Keratinocyte (primary cell): ENCODE results near the gene SH3PXD2A.

Source experiments
- EZH2 ChIP-seq: IDR thresholded peaks from one replicate; pipeline ENCODE4 v1.6.1; 2012; ENCODE audit warnings: inconsistent platforms, mild to moderate bottlenecking, low read length, moderate library complexity
- TF ChIP-seq, protein P1 (sequence below), 3 experiments: IDR thresholded peaks in 1 of 3; conservative IDR thresholded peaks in 1 of 3; optimal IDR thresholded peaks in 1 of 3; 2 replicates in 2 of 3; 3 replicates in 1 of 3; pipeline versions ENCODE3 to v1.5.1; 2011; ENCODE audit warnings: low read length in 3 of 3, mild to moderate bottlenecking in 3 of 3, moderate library complexity in 2 of 3, control low read depth in 1 of 3, inconsistent platforms in 1 of 3; ENCODE audit not compliant: insufficient read depth in 2 of 3; ENCODE audit errors: extremely low read depth in 1 of 3

- TF ChIP-seq, protein P1, sequence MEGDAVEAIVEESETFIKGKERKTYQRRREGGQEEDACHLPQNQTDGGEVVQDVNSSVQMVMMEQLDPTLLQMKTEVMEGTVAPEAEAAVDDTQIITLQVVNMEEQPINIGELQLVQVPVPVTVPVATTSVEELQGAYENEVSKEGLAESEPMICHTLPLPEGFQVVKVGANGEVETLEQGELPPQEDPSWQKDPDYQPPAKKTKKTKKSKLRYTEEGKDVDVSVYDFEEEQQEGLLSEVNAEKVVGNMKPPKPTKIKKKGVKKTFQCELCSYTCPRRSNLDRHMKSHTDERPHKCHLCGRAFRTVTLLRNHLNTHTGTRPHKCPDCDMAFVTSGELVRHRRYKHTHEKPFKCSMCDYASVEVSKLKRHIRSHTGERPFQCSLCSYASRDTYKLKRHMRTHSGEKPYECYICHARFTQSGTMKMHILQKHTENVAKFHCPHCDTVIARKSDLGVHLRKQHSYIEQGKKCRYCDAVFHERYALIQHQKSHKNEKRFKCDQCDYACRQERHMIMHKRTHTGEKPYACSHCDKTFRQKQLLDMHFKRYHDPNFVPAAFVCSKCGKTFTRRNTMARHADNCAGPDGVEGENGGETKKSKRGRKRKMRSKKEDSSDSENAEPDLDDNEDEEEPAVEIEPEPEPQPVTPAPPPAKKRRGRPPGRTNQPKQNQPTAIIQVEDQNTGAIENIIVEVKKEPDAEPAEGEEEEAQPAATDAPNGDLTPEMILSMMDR (optimal IDR thresholded peaks at IDR 0.05 in 1 of 3, IDR thresholded peaks at IDR 0.05 in 1 of 3, conservative IDR thresholded peaks at IDR 0.05 in 1 of 3; ENCODE audit: extremely low read depth in 1 of 3, insufficient read depth in 2 of 3, low read length in 3 of 3), result no peak
- no peak for TF ChIP-seq EZH2
These were observed 210.0 kb downstream of the SH3PXD2A start for GRCh38 chr10:103645141-103646054.
